K562 (cell line): ENCODE results near the gene PLEKHO1. TPM values are rescaled to one million over a fixed set of nuclear protein-coding genes. Genes with fewer than 3 reads are reported as not detected.
A peak's percentile ranks its signal among the peaks of the same experiment; 100 is the strongest.

Experiments
- ATAC-seq: fragments of 200-7000 bp; cut with Tn5 transposase; 3 replicates; pipeline ENCODE4 v1.9.1; 2020; ENCODE audit warnings: moderate library complexity
- BruUV-seq: library from RNA; stranded (reverse); fragments of 400-500 nt; replicated peaks from 2 replicates; lab custom pipeline; 2021; lab: Mats Ljungman, UMichigan
- CTCF ChIA-PET: fragments of 300-600 bp; formaldehyde crosslinking; extraction: SDS; loops from one replicate; lab custom pipeline; 2021; ENCODE audit warnings: low intra/inter-chr PET ratio; lab: Yijun Ruan, JAX
- POLR2A ChIA-PET: fragments of 300-600, 350-650 bp; sonication (Branson Sonifier 250); formaldehyde crosslinking; extraction: SDS; loops from one replicate; lab custom pipeline; 2021; ENCODE audit warnings: antibody characterized with exemption, inconsistent platforms; lab: Yijun Ruan, JAX
- DNase-seq, 4 experiments: peaks; one replicate each; pipeline versions ENCODE4 v3.0.0 to v3.0.0-alpha.2; 2011 to 2018; ENCODE audit warnings: low spot score in 3 of 4, mixed read lengths in 3 of 4; ENCODE audit errors: extremely low read depth in 1 of 4
- FAIRE-seq: peaks from 2 replicates; lab custom pipeline; 2011; peaks lifted over from hg19 to GRCh38; lab: Jason Lieb, UNC
- H2AFZ ChIP-seq: 2 replicates; pipeline ENCODE4 v1.6.0; 2011; ENCODE audit warnings: low read depth, low read length, control low read depth, inconsistent platforms
- H3K27ac ChIP-seq: fragments of 200-600 bp; 3 replicates; pipeline ENCODE4 v1.8.0; 2011; ENCODE audit warnings: low read depth, mild to moderate bottlenecking, control low read depth, inconsistent platforms, low read length, moderate library complexity, mixed read lengths; ENCODE audit errors: extremely low read depth
- H3K27me3 ChIP-seq, 2 experiments: fragments of 300-600 bp in 1 of 2; 2 replicates in 1 of 2; 3 replicates in 1 of 2; pipeline versions ENCODE4 v1.6.0 to v1.8.0; 2011; ENCODE audit warnings: inconsistent platforms in 2 of 2, low read length in 2 of 2, mild to moderate bottlenecking in 1 of 2, mixed read lengths in 1 of 2, moderate library complexity in 1 of 2; ENCODE audit not compliant: control insufficient read depth in 2 of 2, insufficient read depth in 2 of 2
- H3K36me3 ChIP-seq: fragments of 300-600 bp; 3 replicates; pipeline ENCODE4 v1.8.0; 2011; ENCODE audit warnings: mild to moderate bottlenecking, low read length, inconsistent platforms; ENCODE audit not compliant: control insufficient read depth, insufficient read depth
- H3K4me1 ChIP-seq, 2 experiments: fragments of 200-600 bp in 1 of 2; replicated peaks in 1 of 2; 2 replicates in 1 of 2; 3 replicates in 1 of 2; pipeline versions ENCODE4 v1.5.1 to v1.8.0; 2011; ENCODE audit warnings: inconsistent platforms in 2 of 2, low read length in 2 of 2, mild to moderate bottlenecking in 1 of 2, mixed read lengths in 1 of 2, moderate library complexity in 1 of 2; ENCODE audit not compliant: control insufficient read depth in 2 of 2, insufficient read depth in 2 of 2
- H3K4me2 ChIP-seq: 2 replicates; pipeline ENCODE4 v1.6.1; 2011; ENCODE audit warnings: low read length, control low read depth, inconsistent platforms, mixed read lengths; ENCODE audit not compliant: insufficient read depth
- H3K4me3 ChIP-seq: fragments of 200-600 bp; sonication (generic), shearing (Covaris generic); 2 replicates; pipeline ENCODE4 v1.5.1; 2016; ENCODE audit warnings: control low read depth, inconsistent platforms
- H3K79me2 ChIP-seq: fragments of 200-600 bp; 3 replicates; pipeline ENCODE4 v1.8.0; 2011; ENCODE audit warnings: low read length, inconsistent platforms; ENCODE audit not compliant: control insufficient read depth, insufficient read depth
- H3K9ac ChIP-seq, 2 experiments: 2 replicates each; pipeline versions ENCODE4 v1.6.0 to v1.6.1; 2011; ENCODE audit warnings: low read depth in 2 of 2, low read length in 2 of 2, control low read depth in 1 of 2, inconsistent platforms in 1 of 2, mild to moderate bottlenecking in 1 of 2, mixed read lengths in 1 of 2; ENCODE audit not compliant: insufficient read depth in 1 of 2
- H3K9me1 ChIP-seq: one replicate; pipeline ENCODE4 v1.6.0; 2011; ENCODE audit warnings: inconsistent platforms, mild to moderate bottlenecking, low read length, moderate library complexity; ENCODE audit not compliant: control insufficient read depth, insufficient read depth
- H3K9me3 ChIP-seq: replicated peaks from 2 replicates; pipeline ENCODE4 v1.5.1; 2011; ENCODE audit warnings: low read depth, low read length, inconsistent platforms; ENCODE audit not compliant: control insufficient read depth, insufficient read depth
- H4K20me1 ChIP-seq: replicated peaks from 2 replicates; pipeline ENCODE4 v1.6.1; 2011; ENCODE audit warnings: low read length, inconsistent platforms, mixed read lengths; ENCODE audit not compliant: control insufficient read depth, insufficient read depth
- FUS ChIP-seq: fragments of 200-400 bp; formaldehyde crosslinking; optimal IDR thresholded peaks from 2 replicates; pipeline ENCODE3; 2017; ENCODE audit warnings: low read depth, low read length
- GATAD2A ChIP-seq: fragments of 450-650 bp; IDR thresholded peaks from 2 replicates; pipeline ENCODE4 v1.6.1; 2017
- MTA1 ChIP-seq: fragments of 450-650 bp; IDR thresholded peaks from 2 replicates; pipeline ENCODE4 v1.6.1; 2017; ENCODE audit warnings: borderline replicate concordance
- SMARCA4 ChIP-seq: fragments of 450-650 bp; IDR thresholded peaks from 2 replicates; pipeline ENCODE4 v1.6.1; 2016
- SPI1 ChIP-seq: IDR thresholded peaks from 2 replicates; pipeline ENCODE4 v1.6.1; 2011; ENCODE audit warnings: low read depth, low read length, control low read depth, borderline replicate concordance
- ZNF232 ChIP-seq: sonication (generic); formaldehyde crosslinking; IDR thresholded peaks from 2 replicates; pipeline ENCODE4 v1.8.0; 2022; ENCODE audit warnings: mild to moderate bottlenecking, missing genetic modification reagents
- WGBS: fragments of 100-300 bp; shearing (Covaris generic); methylation state at CpG from one replicate; pipeline ENCODE4 v1.1.6; 2016; ENCODE audit warnings: low coverage, mixed read lengths; ENCODE audit not compliant: insufficient coverage; ENCODE audit errors: missing lambda C conversion rate; 5-methylcytosine and 5-hydroxymethylcytosine counted together
- in situ Hi-C: fragments of 300-500 bp; cut with MboI; formaldehyde crosslinking; loops from 4 replicates; pipeline ENCODE4 v1.15.0; 2018; ENCODE audit warnings: inconsistent platforms, mixed read lengths
- intact Hi-C: fragments of 100-400 bp; cut with micrococcal nuclease; formaldehyde crosslinking; loops from 2 replicates; pipeline ENCODE4 v1.14.2; 2022
- polyA plus RNA-seq, 8 experiments: library from polyadenylated mRNA; depleted of rRNA in 4 of 8; stranded (reverse) in 5 of 8; unstranded in 3 of 8; fragments of >200 nt; fragmentation: Nextera tagmentation in 2 of 8; fragmentation: Illumina TruSeq in 1 of 8; extraction: Ambion mirVana in 2 of 8; extraction: Trizol in 1 of 8; gene quantifications; 2 replicates each; pipeline versions ENCODE4 v1.2.1 to v1.2.3, GENCODE V29; 2011 to 2014; ENCODE audit warnings: inconsistent platforms in 1 of 8, missing spikeins in 1 of 8
- total RNA-seq, 7 experiments: library from RNA; depleted of rRNA in 6 of 7; stranded (reverse); fragments of >200 nt in 6 of 7; fragmentation: Illumina TruSeq in 2 of 7; extraction: Trizol in 2 of 7; gene quantifications; 2 replicates each; pipeline versions ENCODE4 v1.2.1 to v1.2.3, GENCODE V29; 2011 to 2021; ENCODE audit warnings: low replicate concordance in 1 of 7
- TF ChIP-seq, protein P1 (sequence below): sonication (generic); formaldehyde crosslinking; IDR thresholded peaks from 2 replicates; pipeline ENCODE4 v1.8.1; 2023; ENCODE audit warnings: mild to moderate bottlenecking, missing genetic modification reagents

The PLEKHO1 gene
- total and polyA plus RNA-seq, 9 of the 15 experiments (the other 6 are each of a cell fraction or from before 2014, with no cell fraction given) = 0.39 to 16.2 (median 9.6) TPM

DNA sequence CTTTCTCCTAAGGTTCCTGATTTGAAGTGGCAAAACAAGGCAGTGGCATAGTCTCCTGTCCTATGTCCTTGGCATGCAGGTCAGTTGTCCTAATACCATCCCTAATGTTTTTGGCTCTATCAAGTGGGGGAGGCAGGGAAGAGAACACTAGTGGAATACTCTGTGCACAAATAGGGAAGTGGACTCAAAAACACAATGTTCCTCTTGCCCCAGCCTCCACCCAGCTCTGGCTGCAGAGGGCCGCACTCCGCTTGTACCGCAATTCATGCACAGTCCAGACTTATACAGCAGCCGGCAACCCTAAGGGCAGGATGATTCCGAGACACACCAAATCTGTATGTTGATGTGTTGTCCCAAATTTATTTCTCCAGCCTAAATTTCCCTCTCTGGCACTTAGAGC, 14.5 kb downstream of the PLEKHO1 start:
- Histone ChIP-seq H3K9me3 (no peaks in the 10 kb centered on the region), H3K9me1 (peaks cover 3% of the 10 kb centered on the region), H3K4me2 (0 out of 2 replicates have a peak overlapping the region, but pooled peaks have one; percentile 86), H3K27ac (peak overlapping the region; percentile 95), H3K79me2 (no peaks in the 10 kb centered on the region), H2AFZ (peak overlapping the region; percentile 91), H3K27me3 (no peaks in the 10 kb centered on the region), H3K36me3 (no peaks in the 10 kb centered on the region; the same call in 1 of the 3 replicates), H4K20me1 (no peaks in the 10 kb centered on the region), H3K9ac (peak overlapping the region in 1 of 2 experiments; percentile 82; a peak in 1 of 4 replicates), H3K4me3 (no peak overlapping the region), H3K4me1 (peaks cover 21 to 53% of the 10 kb centered on the region in 2 experiments)
- no TSS peak for BruUV-seq
- FAIRE-seq (no peak), DNase-seq (no peak), ATAC-seq (no peak)
- CTCF ChIA-PET = interaction anchor here (2.2 kb wide), 1 partner anchor 202 kb away, joined by 5 read pairs; no protein-coding TSS in a partner anchor
- in situ Hi-C loops (no loop called here), intact Hi-C loops (loop anchor here (10.0 kb wide), 1 partner anchor 269 kb away; the partner anchor contains the start of gene BOLA1)
- 85% methylated on average over 5 of the region's 5 CpGs for WGBS
- POLR2A ChIA-PET = interaction anchor here (1.4 to 6.1 kb wide), 4 partner anchors 8 to 277 kb away, joined by 5 to 57 read pairs (median 22); partner anchors contain the start of gene PLEKHO1
- TF ChIP-seq GATAD2A (0 out of 2 replicates have a peak, but pooled peaks have one; percentile 21), FUS (no peak), SPI1 (peak; percentile 91), MTA1 (peak; percentile 12; the same call in 1 of the 2 replicates), SMARCA4 (no peak), ZNF232 (CRISPR knock-in tag) (no peak)
- TF ChIP-seq, protein P1, sequence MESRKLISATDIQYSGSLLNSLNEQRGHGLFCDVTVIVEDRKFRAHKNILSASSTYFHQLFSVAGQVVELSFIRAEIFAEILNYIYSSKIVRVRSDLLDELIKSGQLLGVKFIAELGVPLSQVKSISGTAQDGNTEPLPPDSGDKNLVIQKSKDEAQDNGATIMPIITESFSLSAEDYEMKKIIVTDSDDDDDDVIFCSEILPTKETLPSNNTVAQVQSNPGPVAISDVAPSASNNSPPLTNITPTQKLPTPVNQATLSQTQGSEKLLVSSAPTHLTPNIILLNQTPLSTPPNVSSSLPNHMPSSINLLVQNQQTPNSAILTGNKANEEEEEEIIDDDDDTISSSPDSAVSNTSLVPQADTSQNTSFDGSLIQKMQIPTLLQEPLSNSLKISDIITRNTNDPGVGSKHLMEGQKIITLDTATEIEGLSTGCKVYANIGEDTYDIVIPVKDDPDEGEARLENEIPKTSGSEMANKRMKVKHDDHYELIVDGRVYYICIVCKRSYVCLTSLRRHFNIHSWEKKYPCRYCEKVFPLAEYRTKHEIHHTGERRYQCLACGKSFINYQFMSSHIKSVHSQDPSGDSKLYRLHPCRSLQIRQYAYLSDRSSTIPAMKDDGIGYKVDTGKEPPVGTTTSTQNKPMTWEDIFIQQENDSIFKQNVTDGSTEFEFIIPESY (CRISPR knock-in tag) = peak; percentile 78
